Frontal cortex (tissue), 4 donors: Measurements from ENCODE around the gene HAT1. TPM values are rescaled to one million over a fixed set of nuclear protein-coding genes. Genes with fewer than 3 reads are reported as not detected.
"Not testable (repeated sequence)": the region's sequence is repeated elsewhere in the genome, so short reads cannot be mapped to it uniquely, and the experiment has no call there.

Source experiments
- DNase-seq, 2 donors: peaks; one replicate each; pipeline ENCODE4 v3.0.0; 2012; ENCODE audit warnings: low spot score in 2 of 2
- FAIRE-seq: peaks from 2 replicates; lab custom pipeline; 2012; peaks lifted over from hg19 to GRCh38; lab: Jason Lieb, UNC
- total RNA-seq: library from RNA; depleted of rRNA; stranded (reverse); fragments of >200 nt; gene quantifications from one replicate; pipeline ENCODE4 v1.2.3, GENCODE V29; 2014
- donor health status: control.
- donor health status: control.
- donor health status: control.

The HAT1 gene, protein sequence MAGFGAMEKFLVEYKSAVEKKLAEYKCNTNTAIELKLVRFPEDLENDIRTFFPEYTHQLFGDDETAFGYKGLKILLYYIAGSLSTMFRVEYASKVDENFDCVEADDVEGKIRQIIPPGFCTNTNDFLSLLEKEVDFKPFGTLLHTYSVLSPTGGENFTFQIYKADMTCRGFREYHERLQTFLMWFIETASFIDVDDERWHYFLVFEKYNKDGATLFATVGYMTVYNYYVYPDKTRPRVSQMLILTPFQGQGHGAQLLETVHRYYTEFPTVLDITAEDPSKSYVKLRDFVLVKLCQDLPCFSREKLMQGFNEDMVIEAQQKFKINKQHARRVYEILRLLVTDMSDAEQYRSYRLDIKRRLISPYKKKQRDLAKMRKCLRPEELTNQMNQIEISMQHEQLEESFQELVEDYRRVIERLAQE
- 59.9 TPM for total RNA-seq

DNA sequence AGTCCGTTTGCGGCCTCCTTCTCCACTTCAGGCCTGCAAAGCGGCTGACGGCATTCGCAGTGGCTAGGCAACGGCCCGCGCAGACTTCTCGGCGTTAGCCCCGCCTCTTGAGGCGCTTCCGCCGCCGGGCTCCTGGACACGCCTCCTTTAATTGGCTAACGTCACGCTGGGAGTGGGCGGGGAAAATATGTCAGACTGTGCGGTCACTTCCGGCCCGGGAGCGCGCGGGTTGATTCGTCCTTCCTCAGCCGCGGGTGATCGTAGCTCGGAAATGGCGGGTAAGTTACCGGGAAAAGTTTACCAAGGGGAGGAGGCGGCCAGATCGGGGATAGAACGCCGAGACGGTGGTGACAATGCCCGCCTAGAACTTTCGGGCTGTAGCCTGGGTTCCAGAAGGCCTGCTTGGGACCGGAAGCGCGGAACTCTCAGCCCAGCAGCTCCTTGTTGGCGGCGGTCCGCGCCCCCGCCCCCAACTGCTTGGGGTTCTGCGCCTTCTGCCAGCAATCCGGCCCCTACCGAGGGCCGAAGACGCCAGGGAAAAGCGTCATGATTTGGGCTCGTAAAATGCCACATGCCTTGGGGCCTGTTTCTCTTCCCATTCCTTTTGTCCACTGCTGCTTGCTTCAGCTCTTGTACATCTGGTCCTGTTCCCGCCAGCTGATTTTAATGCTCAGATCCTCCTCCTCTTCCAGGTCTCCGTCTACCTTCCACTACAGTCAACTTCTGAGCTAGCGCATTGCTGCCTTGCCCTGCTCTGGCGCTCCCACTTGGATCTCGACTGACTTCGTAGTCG lies at the start of gene HAT1:
Gene HAT1, plus strand, starts transcription at position 232 of the 793 bp plus-strand sequence. Its CDS starts 40 bp downstream, at position 272.
- FAIRE-seq: peak; percentile 53

DNA sequence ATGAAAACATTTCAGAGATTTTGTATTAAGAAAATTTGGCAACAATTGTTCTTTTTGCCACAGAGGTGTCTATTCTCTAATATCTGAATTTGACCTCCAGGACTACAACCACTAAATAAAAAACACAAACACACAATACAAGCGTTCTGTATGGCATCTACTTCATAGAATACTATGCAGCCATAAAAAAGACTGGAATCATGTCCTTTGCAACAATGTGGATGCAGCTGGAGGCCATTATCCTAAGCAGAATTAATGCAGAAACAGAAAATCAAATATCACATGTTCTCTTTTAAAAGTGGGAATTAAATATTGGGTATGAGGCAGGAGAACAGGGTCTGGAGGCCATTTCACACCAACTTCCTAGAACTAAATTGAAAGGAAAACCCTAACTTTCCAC lies 47.7 kb upstream of the HAT1 start:
- DNase-seq (no peak), FAIRE-seq (no peak)

More for the DNA sequence above, at the start of gene HAT1:
- DNase-seq: peak; percentile 81 to 94

DNA sequence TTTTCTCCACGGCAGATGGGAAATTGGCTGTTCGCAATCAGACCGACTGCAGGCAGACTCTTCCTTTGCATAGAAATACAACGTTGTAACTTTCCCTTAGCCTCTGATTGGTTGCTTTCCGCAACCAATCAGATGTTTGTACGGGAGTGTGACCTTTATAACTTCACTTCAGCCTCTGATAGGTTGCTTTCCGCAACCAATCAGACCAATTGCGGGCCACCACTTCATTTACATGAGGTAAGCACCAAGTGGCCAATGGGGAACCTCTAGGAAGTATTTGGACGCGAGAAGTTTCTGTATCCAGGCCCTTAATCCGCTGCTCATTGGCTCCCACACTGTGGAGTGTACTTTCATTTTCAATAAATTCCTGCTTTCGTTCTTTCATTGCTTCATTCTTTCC lies 47.3 kb upstream of the HAT1 start:
- FAIRE-seq (no peak), DNase-seq (no peak)

DNA sequence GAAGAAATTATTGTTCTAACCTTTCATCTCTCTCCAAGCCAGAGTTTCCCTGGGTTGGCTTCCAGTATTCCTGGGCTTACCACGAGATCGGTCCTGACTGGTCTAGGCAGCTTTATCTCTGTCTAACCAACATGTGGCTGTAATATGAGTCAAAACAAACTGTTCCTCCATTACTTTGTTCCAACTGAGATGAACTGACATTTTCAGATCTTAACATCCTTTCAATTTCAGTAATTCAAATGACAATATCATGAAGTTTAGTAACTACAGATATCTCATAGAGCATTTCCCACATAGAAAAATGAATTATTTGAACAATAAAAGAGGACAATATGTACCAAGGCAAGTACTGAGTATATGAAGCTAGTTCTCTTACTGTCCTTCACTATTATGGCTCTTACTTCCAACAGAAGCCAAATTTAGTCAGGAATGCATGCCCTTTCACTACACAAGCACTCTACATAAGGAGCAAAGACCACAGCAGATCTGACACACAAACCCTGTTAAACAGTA lies 43.7 kb upstream of the HAT1 start:
- no peak for DNase-seq
- no peak for FAIRE-seq

DNA sequence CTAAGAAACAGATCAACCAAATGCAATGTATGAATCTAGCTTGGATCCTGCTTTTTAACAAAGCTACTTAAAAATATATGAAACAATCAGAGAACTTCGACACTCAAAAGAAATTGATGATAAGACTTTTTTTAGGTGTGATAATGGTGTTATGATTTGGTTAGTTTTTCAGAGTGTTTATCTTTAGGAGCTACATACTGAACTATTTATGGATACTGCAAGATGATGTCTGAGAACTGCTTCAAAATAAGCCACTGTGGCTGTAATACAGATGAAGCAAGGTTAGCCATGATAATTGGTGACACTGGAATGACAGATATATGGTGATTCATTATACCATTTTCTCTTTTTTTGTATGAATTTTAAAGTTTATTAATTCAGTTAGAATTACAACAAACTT lies 42.4 kb upstream of the HAT1 start:
- no peak for FAIRE-seq
- no peak for DNase-seq

DNA sequence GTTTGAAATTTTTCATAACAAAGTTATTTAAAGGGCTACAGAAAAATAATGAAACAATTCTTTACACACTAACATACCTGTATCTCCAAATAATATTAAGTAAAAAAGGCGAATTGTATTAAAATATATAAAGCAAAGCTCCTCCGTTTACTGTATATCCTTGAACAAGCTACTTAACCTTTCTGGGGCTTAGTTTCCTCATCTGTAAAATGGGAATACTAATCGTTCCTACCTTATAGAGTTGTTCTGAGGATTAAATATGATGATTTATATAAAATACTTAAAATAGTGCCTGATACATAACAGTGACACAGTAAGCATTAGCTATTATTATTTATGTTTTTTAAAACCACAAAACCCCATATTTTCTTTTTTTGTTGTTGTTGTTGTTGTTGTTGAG lies 41.5 kb upstream of the HAT1 start:
- DNase-seq (no peak), FAIRE-seq (no peak)

DNA sequence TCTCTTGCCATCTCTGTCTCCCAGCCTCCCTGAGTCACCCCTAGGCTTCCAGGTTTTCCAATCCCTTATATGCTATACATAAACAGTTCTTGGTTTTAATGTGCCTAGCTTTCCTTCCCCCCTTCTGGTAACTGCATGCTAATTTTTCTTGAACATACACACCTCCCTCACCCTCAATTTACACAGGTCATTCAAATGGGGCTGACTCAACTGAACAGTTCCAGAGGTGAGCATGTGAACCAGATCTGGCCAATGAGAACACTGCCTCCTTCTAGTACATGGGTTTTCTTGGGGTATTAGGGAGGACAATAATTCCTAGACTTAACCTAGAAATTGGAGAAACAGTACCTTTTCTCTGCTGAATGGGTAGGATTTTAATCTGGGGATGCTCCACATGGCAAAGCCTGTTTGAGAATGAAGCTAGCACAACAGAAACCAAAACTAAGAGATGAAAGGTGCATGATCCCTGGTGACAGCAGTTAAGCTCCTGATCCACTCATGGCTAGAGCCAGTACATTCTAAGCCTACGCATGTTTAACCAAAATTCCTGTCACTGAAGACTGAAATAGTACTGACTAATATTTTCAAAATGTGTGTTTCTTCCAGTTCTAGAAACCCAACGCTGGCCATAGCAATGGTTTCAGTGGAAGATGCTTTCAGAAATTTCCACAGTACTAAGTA lies 40.0 kb upstream of the HAT1 start:
- no peak for FAIRE-seq

DNA sequence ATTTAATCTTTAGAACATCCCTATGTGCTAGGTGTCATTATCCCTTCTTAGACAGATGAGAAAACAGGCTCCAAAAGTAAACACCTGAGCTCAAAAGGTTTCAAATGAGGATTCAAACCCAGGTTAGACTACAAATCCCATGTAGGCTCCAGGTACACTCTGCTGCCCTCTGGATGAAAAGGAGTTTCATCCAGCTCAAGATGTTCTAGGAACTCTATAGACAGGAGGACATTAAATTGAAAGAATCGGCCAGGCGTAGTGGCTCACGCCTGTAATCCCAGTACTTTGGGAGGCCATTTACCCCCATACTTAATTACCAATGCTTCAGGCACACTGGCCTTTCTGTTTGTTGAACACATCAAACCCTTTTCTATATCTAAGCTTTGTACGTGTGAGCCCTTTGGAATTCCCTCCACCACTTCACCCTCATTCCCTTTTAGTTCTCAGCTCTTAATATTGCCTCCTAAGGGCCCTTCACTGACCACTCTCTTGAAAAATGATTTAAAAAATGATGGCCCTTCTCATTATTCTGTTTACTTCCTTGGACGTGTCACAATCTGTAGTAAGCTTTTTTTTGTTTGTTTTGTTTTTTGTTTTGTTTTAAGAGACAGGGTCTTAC lies 38.9 kb upstream of the HAT1 start:
- FAIRE-seq: no peak

More for the DNA sequence above, 40.0 kb upstream of the HAT1 start:
- DNase-seq: no peak

DNA sequence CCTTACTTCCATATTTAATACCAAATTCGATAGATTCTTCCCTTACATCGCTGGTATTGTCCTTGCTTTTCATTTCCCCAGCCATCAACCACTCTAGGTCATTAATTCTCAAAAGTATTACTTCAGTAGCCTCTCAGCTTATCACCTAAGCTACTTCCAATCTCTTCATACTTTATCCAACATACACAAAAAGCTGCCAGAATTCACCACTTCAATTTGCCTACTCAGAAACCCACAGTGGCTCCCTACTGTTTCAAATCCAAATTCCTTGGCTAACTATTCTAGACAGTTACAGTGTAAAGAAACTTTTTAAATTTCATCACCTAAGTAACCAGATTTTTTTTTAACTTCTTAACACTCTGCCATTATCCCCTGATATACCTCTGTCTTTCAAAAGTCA lies 32.9 kb upstream of the HAT1 start:
- DNase-seq: no peak
- FAIRE-seq: no peak

More for the DNA sequence above, 38.9 kb upstream of the HAT1 start:
- DNase-seq: no peak

DNA sequence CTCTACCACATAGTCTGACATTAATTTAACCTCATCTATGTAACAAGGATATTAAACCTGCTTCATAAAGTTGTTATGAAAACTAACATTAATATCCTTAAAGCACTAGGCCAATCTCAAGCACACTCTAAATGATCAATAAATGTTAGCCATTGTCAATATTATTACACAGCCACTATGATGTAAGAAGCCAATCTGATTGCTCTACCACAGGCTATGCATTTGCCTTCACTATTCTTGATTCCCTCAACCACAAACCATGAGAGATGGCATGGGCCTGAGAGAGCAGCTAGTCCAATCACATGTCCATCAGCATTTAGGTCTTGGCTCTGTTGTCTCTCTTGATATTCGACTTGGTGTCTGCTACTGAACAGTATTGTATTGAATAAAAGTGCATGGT lies 32.5 kb upstream of the HAT1 start:
- no peak for FAIRE-seq
- no peak for DNase-seq

DNA sequence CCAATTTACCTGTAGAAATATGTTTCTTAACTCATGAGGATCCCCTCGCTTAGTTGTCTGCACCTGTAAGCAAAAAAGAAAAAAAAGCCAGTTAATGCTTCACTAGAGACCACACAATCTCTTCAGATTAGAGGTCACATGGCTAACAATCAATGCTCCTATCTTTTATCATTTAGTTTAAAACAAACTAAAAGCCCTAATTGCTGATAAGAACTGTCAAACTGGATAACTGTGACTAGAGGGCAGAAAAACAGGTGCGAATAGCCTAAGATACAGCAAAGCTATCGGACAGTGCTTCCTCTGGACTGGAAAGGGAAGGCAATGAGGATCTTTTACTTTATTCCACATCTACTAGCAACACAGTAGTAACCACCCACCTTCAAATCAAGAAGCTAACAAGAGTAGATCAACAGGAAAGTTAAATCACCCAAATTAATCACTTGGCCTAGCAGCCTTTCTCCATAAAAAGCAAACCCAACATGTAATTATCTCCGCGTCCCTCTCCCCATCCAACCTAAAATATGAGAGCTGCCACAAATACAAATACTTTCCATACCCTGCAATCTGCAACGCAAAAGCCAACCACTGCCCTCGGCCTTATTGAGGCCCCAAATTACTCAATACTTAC lies 29.0 kb upstream of the HAT1 start:
- DNase-seq (peak in 1 of 2 donors; percentile 29), FAIRE-seq (no peak)

DNA sequence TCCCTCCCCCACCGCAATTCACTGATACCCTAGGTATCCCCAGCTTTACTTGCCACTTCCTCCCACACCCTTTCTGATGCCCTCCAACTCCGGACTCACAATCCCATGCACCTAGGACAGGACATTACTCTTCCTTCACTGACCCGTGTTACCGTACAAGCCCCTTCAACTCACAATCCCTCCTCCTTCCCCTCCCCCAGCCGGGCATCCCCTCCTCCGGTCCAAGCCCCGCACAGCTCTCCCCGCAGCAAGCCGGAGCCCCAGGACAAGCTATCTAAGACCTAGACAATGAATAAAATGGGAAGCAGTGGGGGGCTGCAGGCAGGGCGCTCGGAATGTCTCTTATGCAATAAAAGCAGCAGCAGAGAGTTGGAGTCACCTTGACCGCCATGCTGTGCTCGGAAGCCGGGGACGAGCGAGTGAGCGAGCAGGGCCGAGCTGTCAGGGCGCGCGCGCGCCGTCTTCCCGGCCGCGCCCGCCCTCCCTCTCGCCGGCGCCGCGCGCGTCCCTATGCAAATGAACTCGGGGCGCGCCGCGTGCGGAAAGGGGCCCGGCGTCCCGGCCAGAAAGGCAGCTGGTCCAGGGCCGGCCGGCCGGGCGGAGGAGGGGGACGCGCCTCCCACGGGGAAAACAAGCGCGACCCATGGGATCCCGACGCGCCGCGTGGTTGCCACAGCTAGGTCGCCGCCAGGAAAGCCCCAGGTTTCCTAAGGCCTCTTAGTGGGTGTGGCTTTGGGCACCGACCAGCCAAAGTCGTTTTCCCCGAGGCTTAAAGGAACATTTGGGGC lies 28.2 kb upstream of the HAT1 start, which contains the start of gene SLC25A12:
Gene SLC25A12, minus strand, starts transcription at position 421 of the 788 bp plus-strand sequence. Its CDS starts 30 bp downstream, at position 391.
- DNase-seq (peak; percentile 87), FAIRE-seq (no peak)

DNA sequence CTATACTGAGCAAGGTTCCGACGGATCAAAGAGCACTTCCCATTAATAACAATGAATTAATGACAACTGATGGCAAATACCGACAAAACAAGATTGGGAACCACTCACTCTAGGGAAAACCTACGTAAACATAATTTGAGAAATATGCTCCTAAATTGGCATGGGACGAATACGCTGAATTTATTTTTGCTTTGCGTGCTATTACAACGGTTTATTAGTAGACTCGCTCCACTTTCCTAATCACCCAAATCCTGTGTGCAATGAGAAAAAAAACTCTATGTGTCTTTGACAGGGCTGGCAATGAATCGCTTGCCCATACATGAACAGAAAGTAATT lies 27.7 kb upstream of the HAT1 start:
- DNase-seq (no peak), FAIRE-seq (no peak)

DNA sequence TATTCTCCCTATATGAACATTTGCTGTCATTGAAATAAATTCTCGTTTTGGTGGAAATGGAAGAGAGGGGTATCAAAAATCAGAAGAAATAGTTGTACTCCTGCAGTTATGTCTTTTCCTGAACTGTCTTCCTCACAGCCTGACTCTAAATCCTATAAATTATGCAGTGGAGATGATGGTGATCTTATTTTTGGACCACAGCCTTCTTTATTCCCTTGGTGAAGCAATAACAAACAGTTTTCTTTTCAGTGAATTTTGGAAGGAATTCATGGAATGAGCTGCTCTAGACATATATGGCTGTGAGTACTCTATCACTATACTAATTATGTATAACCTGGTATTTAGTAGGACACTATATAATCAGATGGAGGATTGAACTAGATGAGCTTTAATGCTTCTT lies 26.5 kb upstream of the HAT1 start:
- FAIRE-seq (no peak), DNase-seq (no peak)

DNA sequence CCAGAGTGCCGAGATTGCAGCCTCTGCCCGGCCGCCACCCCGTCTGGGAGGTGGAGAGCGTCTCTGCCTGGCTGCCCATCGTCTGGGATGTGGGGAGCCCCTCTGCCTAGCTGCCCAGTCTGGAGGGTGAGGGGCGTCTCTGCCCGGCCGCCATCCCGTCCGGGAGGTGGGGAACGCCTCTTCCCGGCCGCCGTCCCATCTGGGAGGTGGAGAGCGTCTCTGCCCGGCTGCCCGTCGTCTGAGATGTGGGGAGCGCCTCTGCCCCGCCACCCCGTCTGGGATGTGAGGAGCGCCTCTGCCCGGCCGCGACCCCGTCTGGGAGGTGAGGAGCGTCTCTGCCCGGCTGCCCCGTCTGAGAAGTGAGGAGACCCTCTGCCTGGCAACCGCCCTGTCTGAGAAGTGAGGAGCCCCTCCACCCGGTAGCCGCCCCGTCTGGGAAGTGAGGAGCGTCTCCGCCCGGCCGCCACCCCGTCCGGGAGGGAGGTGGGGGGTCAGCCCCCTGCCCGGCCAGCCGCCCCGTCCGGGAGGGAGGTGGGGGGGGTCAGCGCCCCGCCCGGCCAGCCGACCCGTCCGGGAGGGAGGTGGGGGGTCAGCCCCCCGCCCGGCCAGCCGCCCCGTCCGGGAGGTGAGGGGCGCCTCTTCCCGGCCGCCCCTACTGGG lies 22.5 kb upstream of the HAT1 start:
- DNase-seq, FAIRE-seq: not testable (repeated sequence)

DNA sequence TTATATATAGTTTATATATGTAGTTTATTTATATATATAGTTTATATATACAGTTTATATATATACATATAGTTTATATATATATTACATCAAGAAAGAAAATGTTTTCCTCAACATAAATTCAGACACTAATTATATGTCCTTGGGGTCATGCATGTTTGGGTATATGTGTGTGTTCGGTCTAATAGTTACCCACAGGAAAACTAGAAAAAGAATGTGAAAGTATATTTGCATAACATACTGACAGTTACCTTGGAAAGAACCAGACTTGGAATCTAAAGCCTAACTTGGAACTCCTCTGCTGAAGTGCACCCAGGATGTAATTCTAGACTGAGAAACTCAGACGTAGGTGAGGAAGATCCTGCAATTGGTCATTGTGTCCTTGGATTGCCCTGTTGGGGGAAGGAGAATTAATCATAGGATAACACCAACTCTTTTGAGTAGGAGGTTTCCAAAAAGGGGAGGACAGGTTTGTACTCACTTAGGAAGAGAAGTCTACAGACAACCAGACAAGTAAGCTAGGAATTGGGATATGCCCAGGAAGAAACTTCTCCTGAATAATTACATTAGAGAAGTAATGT lies 19.3 kb upstream of the HAT1 start:
- no peak for DNase-seq
- FAIRE-seq: peak; percentile 15

DNA sequence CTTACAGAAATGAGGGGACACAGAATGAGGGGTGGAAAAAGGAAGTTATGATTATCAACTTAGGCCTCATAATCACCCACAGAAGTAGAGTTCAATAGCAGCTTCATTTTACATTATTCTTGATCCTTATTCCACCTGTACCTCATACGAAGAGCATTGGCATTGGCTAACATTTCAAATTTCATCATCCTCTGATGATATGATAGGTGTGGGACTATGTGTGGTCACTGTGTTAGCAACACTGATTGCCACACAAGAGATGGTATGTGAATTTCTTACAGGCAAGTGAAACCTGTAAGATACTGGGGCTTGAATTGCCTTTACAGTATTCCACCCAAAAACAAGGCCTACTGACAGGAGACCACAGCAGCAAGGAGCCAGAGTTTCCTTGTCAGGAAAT lies 14.0 kb upstream of the HAT1 start:
- FAIRE-seq: no peak
- no peak for DNase-seq

DNA sequence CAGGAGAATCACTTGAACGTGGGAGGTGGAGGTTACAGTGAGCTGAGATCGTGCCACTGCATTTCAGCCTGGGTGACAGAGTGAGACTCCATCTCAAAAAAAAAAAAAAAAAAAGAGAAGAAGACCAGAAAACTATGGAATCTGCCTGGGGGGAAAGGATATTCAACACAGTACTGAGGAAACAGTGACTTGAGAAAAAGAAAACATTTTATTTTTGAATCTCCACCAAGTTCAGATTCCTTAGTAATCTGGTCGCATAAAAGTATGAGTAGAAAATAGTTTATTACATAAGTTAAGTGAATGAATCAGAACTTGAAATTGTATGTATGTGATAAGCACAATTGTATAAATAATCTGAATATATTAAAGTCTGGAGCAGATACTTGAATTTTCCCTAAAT lies 13.0 kb upstream of the HAT1 start:
- no peak for DNase-seq
- FAIRE-seq: no peak
